OCI-LY3 (cell line): ENCODE results near the gene DIPK2B.

Source experiments
- H2AFZ ChIP-seq: fragments of 200-600, 300-600 bp; shearing (Covaris generic); 2 replicates; pipeline ENCODE4 v1.6.0; 2014; ENCODE audit warnings: antibody characterized with exemption, low read depth, low read length
- H3K27ac ChIP-seq: fragments of 200-600, 300-600 bp; sonication (generic); 2 replicates; pipeline ENCODE4 v1.5.1; 2014; ENCODE audit warnings: mild to moderate bottlenecking, low read length, moderate library complexity, mixed read lengths
- H3K27me3 ChIP-seq: fragments of 200-600, 300-600 bp; sonication (generic); 2 replicates; pipeline ENCODE4 v1.6.1; 2014; ENCODE audit warnings: low read depth, low read length, mixed read lengths
- H3K36me3 ChIP-seq: fragments of 200-600, 300-600 bp; sonication (generic); replicated peaks from 2 replicates; pipeline ENCODE3; 2014; ENCODE audit warnings: low read depth, low read length, mixed read lengths
- H3K4me1 ChIP-seq: fragments of 300-600, 200-600 bp; sonication (generic); 2 replicates; pipeline ENCODE4 v1.6.1; 2014; ENCODE audit warnings: low read length, mixed read lengths
- H3K4me2 ChIP-seq: fragments of 200-600, 300-600 bp; sonication (generic); 2 replicates; pipeline ENCODE4 v1.6.1; 2014; ENCODE audit warnings: low read length, mixed read lengths
- H3K4me3 ChIP-seq: fragments of 300-600, 200-600 bp; sonication (generic); 2 replicates; pipeline ENCODE4 v1.5.1; 2014; ENCODE audit warnings: antibody characterized with exemption, mild to moderate bottlenecking, low read length, moderate library complexity
- H3K79me2 ChIP-seq: fragments of 300-600, 200-600 bp; shearing (Covaris generic); 2 replicates; pipeline ENCODE4 v1.6.1; 2014; ENCODE audit warnings: mild to moderate bottlenecking, low read length, mixed read lengths
- H3K9ac ChIP-seq: fragments of 300-600, 200-600 bp; shearing (Covaris generic); 2 replicates; pipeline ENCODE4 v1.6.0; 2014; ENCODE audit warnings: mild to moderate bottlenecking, low read length, moderate library complexity
- H3K9me3 ChIP-seq: fragments of 200-600, 300-600 bp; shearing (Covaris generic); 2 replicates; pipeline ENCODE4 v1.6.1; 2014; ENCODE audit warnings: low read length, mixed read lengths; ENCODE audit not compliant: insufficient read depth
- H4K20me1 ChIP-seq: fragments of 200-600, 300-600 bp; sonication (generic); 2 replicates; pipeline ENCODE4 v1.6.1; 2016; ENCODE audit warnings: low read length, mixed read lengths; ENCODE audit not compliant: insufficient read depth
- CTCF ChIP-seq: fragments of 200-600, 300-600 bp; sonication (generic); IDR thresholded peaks from 2 replicates; pipeline ENCODE4 v1.5.1; 2014; ENCODE audit warnings: antibody characterized with exemption, low read length, low read depth
- EZH2phosphoT487 ChIP-seq: fragments of 200-600 bp; shearing (Covaris generic); IDR thresholded peaks from 2 replicates; pipeline ENCODE4 v1.6.1; 2018; ENCODE audit warnings: antibody characterized with exemption, mixed run types, low read depth

Gene DIPK2B

GRCh38 chrX:45165726-45166125, 35.0 kb downstream of the DIPK2B start:
- TF ChIP-seq EZH2phosphoT487 (no peak), CTCF (no peak)
- H3K79me2 ChIP-seq: no peaks in the 10 kb centered on the region
- H2AFZ ChIP-seq: no peak overlapping the region
- H3K4me3 ChIP-seq: no peak overlapping the region
- H3K4me2 ChIP-seq: no peak overlapping the region
- H3K36me3 ChIP-seq: no peaks in the 10 kb centered on the region
- H3K9me3 ChIP-seq: no peaks in the 10 kb centered on the region
- H3K9ac ChIP-seq: no peak overlapping the region
- H4K20me1 ChIP-seq: no peaks in the 10 kb centered on the region
- H3K27ac ChIP-seq: no peak overlapping the region
- no peaks in the 10 kb centered on the region for H3K4me1 ChIP-seq
- H3K27me3 ChIP-seq: no peaks in the 10 kb centered on the region

- H3K79me2 ChIP-seq: no peaks in the 10 kb centered on the region
- H3K9me3 ChIP-seq: no peaks in the 10 kb centered on the region
- no peaks in the 10 kb centered on the region for H3K36me3 ChIP-seq
- H3K4me1 ChIP-seq: no peaks in the 10 kb centered on the region
- H3K27ac ChIP-seq: no peak overlapping the region
- no peak overlapping the region for H3K4me2 ChIP-seq
- H3K4me3 ChIP-seq: no peak overlapping the region
- no peaks in the 10 kb centered on the region for H3K27me3 ChIP-seq
- TF ChIP-seq CTCF (no peak), EZH2phosphoT487 (no peak)
- no peak overlapping the region for H3K9ac ChIP-seq
- no peak overlapping the region for H2AFZ ChIP-seq
- H4K20me1 ChIP-seq: no peaks in the 10 kb centered on the region
These were observed 35.7 kb downstream of the DIPK2B start for GRCh38 chrX:45164995-45165394.

- TF ChIP-seq EZH2phosphoT487: no peak
- TF ChIP-seq CTCF: no peak
- Histone ChIP-seq H3K27ac (no peak overlapping the region), H3K79me2 (no peaks in the 10 kb centered on the region), H3K4me3 (no peak overlapping the region), H3K9me3 (no peaks in the 10 kb centered on the region), H3K4me1 (no peaks in the 10 kb centered on the region), H3K27me3 (no peaks in the 10 kb centered on the region), H3K9ac (no peak overlapping the region), H3K4me2 (no peak overlapping the region), H4K20me1 (no peaks in the 10 kb centered on the region), H2AFZ (no peak overlapping the region), H3K36me3 (no peaks in the 10 kb centered on the region)
These were observed 36.6 kb downstream of the DIPK2B start for GRCh38 chrX:45164021-45164621.

- H3K4me1 ChIP-seq: no peaks in the 10 kb centered on the region
- no peaks in the 10 kb centered on the region for H4K20me1 ChIP-seq
- H3K36me3 ChIP-seq: no peaks in the 10 kb centered on the region
- H3K79me2 ChIP-seq: no peaks in the 10 kb centered on the region
- H3K4me2 ChIP-seq: no peak overlapping the region
- H3K4me3 ChIP-seq: no peak overlapping the region
- H2AFZ ChIP-seq: no peak overlapping the region
- TF ChIP-seq EZH2phosphoT487 (no peak), CTCF (no peak)
- H3K9ac ChIP-seq: no peak overlapping the region
- H3K9me3 ChIP-seq: no peaks in the 10 kb centered on the region
- no peak overlapping the region for H3K27ac ChIP-seq
- no peaks in the 10 kb centered on the region for H3K27me3 ChIP-seq
These were observed 43.0 kb downstream of the DIPK2B start for GRCh38 chrX:45157647-45158046.
